GM18526 (cell line): ENCODE data around the gene METTL21C.

Experiments
- POLR2A ChIP-seq: IDR thresholded peaks from 3 replicates; pipeline ENCODE4 v1.6.1; 2011; ENCODE audit not compliant: insufficient read length; ENCODE audit errors: extremely low read depth

Gene METTL21C

DNA sequence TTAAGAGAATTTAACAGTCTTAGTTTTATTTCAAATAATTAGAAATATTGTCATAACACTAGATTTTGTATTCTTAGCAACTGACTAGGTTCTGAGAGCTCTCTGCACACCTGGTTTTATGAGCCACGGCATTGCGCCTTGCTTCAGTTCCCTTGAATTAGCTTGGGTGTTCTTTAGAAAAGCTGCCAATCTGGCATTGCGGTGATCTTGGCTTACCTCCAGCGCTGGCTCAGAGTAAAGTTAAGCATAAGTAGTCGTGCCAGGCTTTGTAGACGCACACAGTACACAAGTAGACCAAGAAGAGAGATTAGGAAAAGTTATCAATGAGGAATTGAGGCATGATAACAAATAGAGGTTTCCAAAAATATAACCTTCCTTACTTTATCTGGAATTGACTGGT is 52.4 kb downstream of the METTL21C start:
- TF ChIP-seq POLR2A, result no peak

DNA sequence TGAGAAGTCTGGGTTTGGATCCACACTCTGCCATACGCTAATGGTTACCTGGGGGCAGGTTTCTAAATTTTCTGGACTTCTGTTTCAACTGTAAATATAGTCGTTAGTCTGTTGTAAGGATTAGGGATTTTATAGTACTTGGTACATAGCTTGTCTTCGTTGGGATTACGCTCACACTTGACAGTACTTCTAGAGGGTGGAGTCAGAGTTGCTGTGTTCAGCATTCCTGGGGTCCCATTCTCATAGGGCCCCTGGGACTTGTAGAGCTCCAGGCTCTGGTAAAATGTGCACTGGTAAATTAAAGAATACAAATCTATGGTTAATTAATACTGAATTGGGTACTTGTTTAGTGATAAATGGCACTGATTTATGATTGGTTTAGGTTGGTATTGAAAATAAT is 52.8 kb downstream of the METTL21C start:
- TF ChIP-seq POLR2A, result no peak

DNA sequence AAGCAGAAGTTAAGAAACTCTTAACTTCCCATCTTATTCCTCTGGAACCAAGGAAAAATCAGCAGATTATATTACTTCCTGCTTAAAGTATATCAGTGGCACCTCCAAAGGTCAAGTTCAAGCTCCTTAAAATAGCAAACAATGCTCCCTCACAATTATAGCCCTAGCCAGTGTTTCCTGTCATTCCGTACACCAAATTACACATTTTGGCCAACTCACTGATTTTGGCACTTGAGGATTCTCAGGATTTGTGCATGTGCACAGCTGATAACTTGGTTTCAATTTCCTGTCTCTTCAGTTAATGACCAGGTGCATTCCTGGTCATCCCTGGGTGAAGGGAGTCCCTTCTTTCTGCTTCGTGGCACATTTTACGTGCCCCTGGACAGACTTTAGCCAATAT is 56.1 kb downstream of the METTL21C start:
- no peak for TF ChIP-seq POLR2A
